GM21528 (cell line): ENCODE measurements around the gene TAS2R4.
"Not testable (repeated sequence)": the region's sequence is repeated elsewhere in the genome, so short reads cannot be mapped to it uniquely, and the experiment has no call there.

Experiments
- ATAC-seq: cut with Tn5 transposase; IDR thresholded peaks from one replicate; pipeline ENCODE4 v1.9.1; 2021; ENCODE audit warnings: mild to moderate bottlenecking, moderate library complexity; ENCODE audit not compliant: unreplicated experiment, low FRiP score

Gene TAS2R4

DNA sequence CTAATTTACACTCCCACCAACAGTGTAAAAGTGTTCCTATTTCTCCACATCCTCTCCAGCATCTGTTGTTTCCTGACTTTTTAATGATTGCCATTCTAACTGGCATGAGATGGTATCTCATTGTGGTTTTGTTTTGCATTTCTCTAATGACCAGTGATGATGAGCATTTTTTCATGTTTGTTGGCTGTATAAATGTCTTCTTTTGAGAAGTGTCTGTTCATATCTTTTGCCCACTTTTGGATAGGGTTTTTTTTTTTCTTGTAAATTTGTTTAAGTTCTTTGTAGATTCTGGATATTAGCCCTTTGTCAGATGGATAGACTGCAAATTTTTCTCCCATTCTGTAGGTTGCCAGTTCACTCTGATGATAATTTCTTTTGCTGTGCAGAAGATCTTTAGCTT, 46.0 kb downstream of the TAS2R4 start:
- ATAC-seq, result not testable (repeated sequence)
